Esophagus (tissue), 2 donors: ENCODE data around the gene GALNT12. TPM values are rescaled to one million over a fixed set of nuclear protein-coding genes. Genes with fewer than 3 reads are reported as not detected.

Experiments
- H3K27ac ChIP-seq, 2 donors: one replicate each; pipeline ENCODE4 v1.5.1; 2013; ENCODE audit warnings: low read depth in 2 of 2, mild to moderate bottlenecking in 2 of 2, inconsistent platforms in 1 of 2, low read length in 1 of 2, moderate library complexity in 1 of 2
- H3K27me3 ChIP-seq, 2 donors: one replicate each; pipeline ENCODE4 v1.6.1; 2013; ENCODE audit warnings: low read length in 2 of 2, control low read depth in 1 of 2, mild to moderate bottlenecking in 1 of 2; ENCODE audit not compliant: insufficient read depth in 2 of 2, control insufficient read depth in 1 of 2
- H3K36me3 ChIP-seq, 2 donors: one replicate each; pipeline ENCODE4 v1.6.1; 2013; ENCODE audit warnings: low read length in 1 of 2; ENCODE audit not compliant: control insufficient read depth in 2 of 2, insufficient read depth in 2 of 2
- H3K4me1 ChIP-seq, 2 donors: one replicate each; pipeline ENCODE4 v1.6.1; 2013; ENCODE audit warnings: low read length in 1 of 2; ENCODE audit not compliant: control insufficient read depth in 2 of 2, insufficient read depth in 2 of 2
- H3K4me3 ChIP-seq, 2 donors: one replicate each; pipeline ENCODE4 v1.5.1; 2013; ENCODE audit warnings: low read length in 2 of 2, mild to moderate bottlenecking in 2 of 2, low read depth in 1 of 2, moderate library complexity in 1 of 2
- H3K9me3 ChIP-seq, 2 donors: one replicate each; pipeline ENCODE4 v1.6.1; 2013; ENCODE audit warnings: mild to moderate bottlenecking in 2 of 2, low read depth in 1 of 2, low read length in 1 of 2, moderate library complexity in 1 of 2; ENCODE audit not compliant: control insufficient read depth in 2 of 2, insufficient read depth in 1 of 2
- WGBS, 2 donors: extraction: QIAGEN DNeasy Blood & Tissue Kit; methylation state at CpG; one replicate each; pipeline ENCODE4 v1.1.7; 2013; 5-methylcytosine and 5-hydroxymethylcytosine counted together
- polyA plus RNA-seq, 2 donors: library from polyadenylated mRNA; stranded (reverse); fragments of 200-250 nt; gene quantifications; one replicate each; pipeline ENCODE4 v1.2.3, GENCODE V29; 2013
- donor health status: healthy with polysubstance abuse.
- donor health status: Bipolar disorder and iron deficiency.

Gene GALNT12
- polyA plus RNA-seq, 2 donors = 19.6 to 20.7 TPM

GRCh38 chr9:98823666-98824334 is 16.3 kb downstream of the GALNT12 start:
- Histone ChIP-seq H3K27ac (no peak overlapping the region), H3K9me3 (peaks cover 0 to 5% of the 10 kb centered on the region in 2 donors), H3K27me3 (no peaks in the 10 kb centered on the region), H3K36me3 (peaks cover 0 to 16% of the 10 kb centered on the region in 2 donors), H3K4me3 (no peak overlapping the region), H3K4me1 (peaks cover 0 to 3% of the 10 kb centered on the region in 2 donors)
- WGBS, 2 donors = 97 to 99% methylated on average over 3 of the region's 3 CpGs

DNA sequence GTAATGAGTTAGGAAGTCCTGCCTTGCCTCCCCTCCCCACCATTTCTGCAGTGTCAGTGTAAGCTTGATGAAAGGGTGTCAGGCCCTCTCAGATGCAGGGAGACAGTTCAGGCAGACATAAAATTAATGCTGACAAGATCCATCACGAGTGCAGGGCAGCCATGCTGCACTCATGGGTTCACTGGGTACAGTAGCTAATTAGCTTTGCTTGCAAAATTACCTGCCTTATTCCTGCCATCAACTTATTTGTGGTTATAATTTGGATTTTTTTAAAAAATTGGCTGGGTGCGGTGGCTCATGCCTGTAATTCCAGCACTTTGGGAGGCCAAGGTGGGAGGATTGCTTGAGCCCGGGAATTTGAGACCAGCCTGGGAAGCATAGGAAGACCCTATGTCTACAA is 17.9 kb downstream of the GALNT12 start:
- Histone ChIP-seq H3K4me1 (peaks cover 0 to 3% of the 10 kb centered on the region in 2 donors), H3K27ac (no peak overlapping the region), H3K36me3 (peaks cover 0 to 16% of the 10 kb centered on the region in 2 donors), H3K9me3 (peaks cover 0 to 5% of the 10 kb centered on the region in 2 donors), H3K4me3 (no peak overlapping the region), H3K27me3 (no peaks in the 10 kb centered on the region)
- WGBS, 2 donors = 83 to 91% methylated on average over 3 of the region's 3 CpGs

DNA sequence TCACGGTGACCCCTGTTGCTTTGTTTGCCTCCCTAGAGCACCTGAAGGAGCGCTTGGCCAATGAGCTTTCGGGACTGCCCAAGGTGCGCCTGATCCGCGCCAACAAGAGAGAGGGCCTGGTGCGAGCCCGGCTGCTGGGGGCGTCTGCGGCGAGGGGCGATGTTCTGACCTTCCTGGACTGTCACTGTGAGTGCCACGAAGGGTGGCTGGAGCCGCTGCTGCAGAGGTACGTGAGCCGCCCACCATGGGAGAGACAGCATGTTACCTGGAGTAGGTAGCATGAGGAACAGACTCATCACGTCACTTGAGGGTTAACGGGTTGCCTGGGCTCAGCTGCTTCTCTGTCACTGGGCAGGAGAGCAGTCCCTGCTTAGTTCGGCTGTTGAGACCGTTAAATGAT is 19.2 kb downstream of the GALNT12 start:
- Histone ChIP-seq H3K9me3 (peaks cover 0 to 5% of the 10 kb centered on the region in 2 donors), H3K4me3 (no peak overlapping the region), H3K27ac (no peak overlapping the region), H3K36me3 (peaks cover 0 to 17% of the 10 kb centered on the region in 2 donors), H3K27me3 (no peaks in the 10 kb centered on the region), H3K4me1 (peaks cover 0 to 3% of the 10 kb centered on the region in 2 donors)
- WGBS, 2 donors = 96 to 97% methylated on average over 20 of the region's 20 CpGs

GRCh38 chr9:98829766-98830165 is 22.3 kb downstream of the GALNT12 start:
- Histone ChIP-seq H3K36me3 (peaks cover 0 to 20% of the 10 kb centered on the region in 2 donors), H3K4me1 (no peaks in the 10 kb centered on the region), H3K9me3 (no peaks in the 10 kb centered on the region), H3K27me3 (no peaks in the 10 kb centered on the region), H3K27ac (no peak overlapping the region), H3K4me3 (no peak overlapping the region)
- 85 to 90% methylated on average over 5 of the region's 5 CpGs for WGBS, 2 donors

GRCh38 chr9:98830554-98830953 is 23.1 kb downstream of the GALNT12 start:
- no peaks in the 10 kb centered on the region for H3K4me1 ChIP-seq
- H3K27me3 ChIP-seq = no peaks in the 10 kb centered on the region
- no peak overlapping the region for H3K4me3 ChIP-seq
- no peak overlapping the region for H3K27ac ChIP-seq
- H3K36me3 ChIP-seq = peaks cover 4 to 20% of the 10 kb centered on the region in 2 donors
- H3K9me3 ChIP-seq = no peaks in the 10 kb centered on the region
- 89 to 95% methylated on average over 5 of the region's 5 CpGs for WGBS, 2 donors

DNA sequence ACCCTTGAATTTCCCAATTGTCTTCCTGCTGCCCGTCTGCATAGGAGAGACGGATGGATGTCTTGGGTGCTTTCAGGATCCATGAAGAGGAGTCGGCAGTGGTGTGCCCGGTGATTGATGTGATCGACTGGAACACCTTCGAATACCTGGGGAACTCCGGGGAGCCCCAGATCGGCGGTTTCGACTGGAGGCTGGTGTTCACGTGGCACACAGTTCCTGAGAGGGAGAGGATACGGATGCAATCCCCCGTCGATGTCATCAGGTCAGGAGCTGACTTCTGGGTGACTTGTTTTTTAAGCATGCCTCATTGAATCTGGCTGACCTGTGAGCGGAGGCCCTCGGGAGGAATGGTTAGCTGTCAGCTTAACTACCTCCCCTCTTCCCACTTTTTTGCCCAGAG is 24.2 kb downstream of the GALNT12 start:
- Histone ChIP-seq H3K4me1 (no peaks in the 10 kb centered on the region), H3K36me3 (peaks cover 5 to 20% of the 10 kb centered on the region in 2 donors), H3K9me3 (no peaks in the 10 kb centered on the region), H3K27ac (no peak overlapping the region), H3K27me3 (no peaks in the 10 kb centered on the region), H3K4me3 (no peak overlapping the region)
- 93% methylated on average over 16 of the region's 16 CpGs for WGBS, 2 donors

GRCh38 chr9:98832768-98833089 is 25.3 kb downstream of the GALNT12 start:
- WGBS, 2 donors = 97 to 100% methylated on average over 1 of the region's 1 CpG
- H3K4me1 ChIP-seq = no peaks in the 10 kb centered on the region
- no peaks in the 10 kb centered on the region for H3K27me3 ChIP-seq
- no peak overlapping the region for H3K4me3 ChIP-seq
- no peaks in the 10 kb centered on the region for H3K9me3 ChIP-seq
- no peak overlapping the region for H3K27ac ChIP-seq
- H3K36me3 ChIP-seq = peaks cover 8 to 19% of the 10 kb centered on the region in 2 donors

- Histone ChIP-seq H3K27ac (no peak overlapping the region), H3K9me3 (no peaks in the 10 kb centered on the region), H3K27me3 (no peaks in the 10 kb centered on the region), H3K4me3 (no peak overlapping the region), H3K4me1 (no peaks in the 10 kb centered on the region), H3K36me3 (peaks cover 8 to 16% of the 10 kb centered on the region in 2 donors)
- WGBS, 2 donors = 85 to 86% methylated on average over 9 of the region's 9 CpGs
Measured at GRCh38 chr9:98833090-98833956, 25.9 kb downstream of the GALNT12 start.

DNA sequence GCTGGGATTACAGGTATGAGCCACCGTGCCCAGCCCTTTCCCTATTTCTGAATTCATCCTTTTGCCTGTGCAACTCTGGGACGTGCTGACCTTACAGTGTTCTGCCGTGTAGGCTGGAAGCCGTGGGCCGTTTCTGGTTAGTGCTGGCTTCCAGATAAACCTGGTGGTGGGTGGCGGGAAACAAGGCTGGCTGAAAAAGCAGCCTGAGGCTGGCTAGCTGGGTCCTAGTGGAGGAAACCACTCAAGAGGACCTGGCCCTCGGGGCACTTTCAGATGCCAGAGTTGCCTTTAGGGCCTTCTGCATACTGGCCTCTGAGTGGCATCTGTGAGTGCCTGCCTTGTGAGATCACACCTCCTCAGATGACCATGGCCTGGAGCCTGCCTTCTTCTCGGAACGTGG is 26.9 kb downstream of the GALNT12 start:
- no peaks in the 10 kb centered on the region for H3K27me3 ChIP-seq
- H3K4me3 ChIP-seq = no peak overlapping the region
- H3K9me3 ChIP-seq = no peaks in the 10 kb centered on the region
- WGBS, 2 donors = 93 to 94% methylated on average over 9 of the region's 9 CpGs
- H3K27ac ChIP-seq = no peak overlapping the region
- H3K4me1 ChIP-seq = no peaks in the 10 kb centered on the region
- peaks cover 8 to 16% of the 10 kb centered on the region in 2 donors for H3K36me3 ChIP-seq
